CD1c-positive myeloid dendritic cell (primary cell): ENCODE data around the gene CFLAR.

Experiments
- DNase-seq: peaks from one replicate; pipeline ENCODE4 v3.0.0-alpha.2; 2016; ENCODE audit errors: extremely low spot score

CFLAR gene

GRCh38 chr2:201216918-201217317 lies 101.0 kb downstream of the CFLAR start:
- no peak for DNase-seq

- DNase-seq, result no peak
These were observed 102.8 kb downstream of the CFLAR start for GRCh38 chr2:201218780-201219179.

GRCh38 chr2:201219328-201220096 lies 103.5 kb downstream of the CFLAR start:
- no peak for DNase-seq

- peak; percentile 26 for DNase-seq
These were observed 104.2 kb downstream of the CFLAR start for GRCh38 chr2:201220102-201220570.

GRCh38 chr2:201223089-201224073 lies 107.4 kb downstream of the CFLAR start:
- no peak for DNase-seq
